Hepatocyte (in vitro differentiated cells): Measurements from ENCODE around the gene LIMS1. TPM values are rescaled to one million over a fixed set of nuclear protein-coding genes. Genes with fewer than 3 reads are reported as not detected.

Experiments used
- DNase-seq: peaks from one replicate; pipeline ENCODE4 v3.0.0-alpha.2; 2016; ENCODE audit warnings: low spot score
- H2AFZ ChIP-seq: fragments of 200-600 bp; sonication (generic); 2 replicates; pipeline ENCODE4 v1.6.0; 2016; ENCODE audit warnings: antibody characterized with exemption, mild to moderate bottlenecking
- H3K27ac ChIP-seq: fragments of 200-600 bp; sonication (generic); 2 replicates; pipeline ENCODE4 v1.5.1; 2016; ENCODE audit warnings: mild to moderate bottlenecking
- H3K27me3 ChIP-seq: fragments of 200-600 bp; sonication (generic); 2 replicates; pipeline ENCODE4 v1.6.1; 2016
- H3K36me3 ChIP-seq: fragments of 200-600 bp; sonication (generic); replicated peaks from 2 replicates; pipeline ENCODE4 v1.5.1; 2016; ENCODE audit warnings: low read depth; ENCODE audit not compliant: insufficient read depth
- H3K4me1 ChIP-seq: fragments of 200-600 bp; sonication (generic); 2 replicates; pipeline ENCODE4 v1.5.1; 2016; ENCODE audit warnings: mild to moderate bottlenecking, moderate library complexity; ENCODE audit not compliant: insufficient read depth
- H3K4me2 ChIP-seq: fragments of 200-600 bp; sonication (generic); 2 replicates; pipeline ENCODE4 v1.6.0; 2016
- H3K4me3 ChIP-seq: fragments of 200-600 bp; sonication (generic); 2 replicates; pipeline ENCODE4 v1.5.1; 2016; ENCODE audit warnings: mild to moderate bottlenecking
- H3K79me2 ChIP-seq: fragments of 200-600 bp; sonication (generic); 2 replicates; pipeline ENCODE4 v1.6.0; 2017; ENCODE audit warnings: mild to moderate bottlenecking
- H3K9me2 ChIP-seq: fragments of 200-600 bp; sonication (generic); replicated peaks from 2 replicates; pipeline ENCODE4 v1.6.0; 2017; ENCODE audit warnings: mild to moderate bottlenecking; ENCODE audit not compliant: insufficient read depth
- H3K9me3 ChIP-seq: fragments of 200-600 bp; sonication (generic); 2 replicates; pipeline ENCODE4 v1.5.1; 2016; ENCODE audit warnings: low read depth, mild to moderate bottlenecking
- H4K20me1 ChIP-seq: fragments of 200-600 bp; sonication (generic); 2 replicates; pipeline ENCODE4 v1.6.0; 2016; ENCODE audit warnings: mild to moderate bottlenecking; ENCODE audit not compliant: insufficient read depth, poor library complexity, severe bottlenecking
- EZH2 ChIP-seq: fragments of 200-600 bp; sonication (generic); IDR thresholded peaks from 2 replicates; pipeline ENCODE4 v1.6.1; 2016; ENCODE audit warnings: antibody characterized with exemption, mild to moderate bottlenecking, borderline replicate concordance
- EZH2phosphoT487 ChIP-seq: fragments of 200-600 bp; sonication (generic); IDR thresholded peaks from one replicate; pipeline ENCODE4 v1.6.1; 2018; ENCODE audit warnings: antibody characterized with exemption, mild to moderate bottlenecking, low read depth, moderate library complexity; ENCODE audit not compliant: unreplicated experiment, severe bottlenecking
- WGBS: methylation state at CpG from one replicate; pipeline ENCODE4 v1.1.6; 2016; ENCODE audit warnings: low lambda C conversion rate; ENCODE audit errors: missing lambda C conversion rate; 5-methylcytosine and 5-hydroxymethylcytosine counted together
- polyA plus RNA-seq: library from polyadenylated mRNA; unstranded; fragments of >200 nt; fragmentation: Nextera tagmentation; extraction: Ambion mirVana; gene quantifications from 2 replicates; pipeline ENCODE4 v1.2.1, GENCODE V29; 2016
- total RNA-seq: library from RNA; depleted of rRNA; stranded (reverse); fragments of >200 nt; gene quantifications from 2 replicates; pipeline ENCODE4 v1.2.3, GENCODE V29; 2014
- TF ChIP-seq, protein P1 (sequence below): fragments of 200-600 bp; sonication (generic); IDR thresholded peaks from 2 replicates; pipeline ENCODE4 v1.5.1; 2016; ENCODE audit warnings: antibody characterized with exemption, mild to moderate bottlenecking; ENCODE audit not compliant: poor library complexity

LIMS1 gene
- total and polyA plus RNA-seq, 2 experiments from 2014 or later: 40.0 to 102 TPM

DNA sequence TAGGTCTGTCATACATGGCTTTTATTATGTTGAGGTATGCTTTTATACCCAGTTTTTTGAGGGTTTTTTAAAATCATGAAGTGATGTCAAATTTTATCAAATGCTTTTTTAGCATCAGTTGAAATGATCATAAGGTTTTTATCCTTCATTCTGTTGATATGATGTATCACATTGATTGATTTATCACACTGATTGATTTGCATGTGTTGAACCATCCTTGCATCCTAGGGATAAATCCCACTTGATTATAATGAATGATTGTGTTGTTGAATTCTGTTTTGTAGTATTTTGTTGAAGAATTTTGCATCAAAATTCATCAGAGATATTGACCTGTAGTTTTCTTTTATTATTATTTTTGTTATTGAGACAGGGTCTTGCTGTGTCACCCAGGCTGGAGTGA is 68.2 kb downstream of the LIMS1 start:
- DNase-seq: no peak
- Histone ChIP-seq H3K36me3 (no peaks in the 10 kb centered on the region), H3K4me3 (no peak overlapping the region), H3K4me1 (no peaks in the 10 kb centered on the region), H3K27ac (no peak overlapping the region), H3K79me2 (peaks cover 84% of the 10 kb centered on the region), H3K4me2 (no peak overlapping the region), H2AFZ (no peak overlapping the region), H3K27me3 (no peaks in the 10 kb centered on the region), H4K20me1 (no peaks in the 10 kb centered on the region), H3K9me3 (no peaks in the 10 kb centered on the region), H3K9me2 (no peaks in the 10 kb centered on the region)
- TF ChIP-seq, protein P1, sequence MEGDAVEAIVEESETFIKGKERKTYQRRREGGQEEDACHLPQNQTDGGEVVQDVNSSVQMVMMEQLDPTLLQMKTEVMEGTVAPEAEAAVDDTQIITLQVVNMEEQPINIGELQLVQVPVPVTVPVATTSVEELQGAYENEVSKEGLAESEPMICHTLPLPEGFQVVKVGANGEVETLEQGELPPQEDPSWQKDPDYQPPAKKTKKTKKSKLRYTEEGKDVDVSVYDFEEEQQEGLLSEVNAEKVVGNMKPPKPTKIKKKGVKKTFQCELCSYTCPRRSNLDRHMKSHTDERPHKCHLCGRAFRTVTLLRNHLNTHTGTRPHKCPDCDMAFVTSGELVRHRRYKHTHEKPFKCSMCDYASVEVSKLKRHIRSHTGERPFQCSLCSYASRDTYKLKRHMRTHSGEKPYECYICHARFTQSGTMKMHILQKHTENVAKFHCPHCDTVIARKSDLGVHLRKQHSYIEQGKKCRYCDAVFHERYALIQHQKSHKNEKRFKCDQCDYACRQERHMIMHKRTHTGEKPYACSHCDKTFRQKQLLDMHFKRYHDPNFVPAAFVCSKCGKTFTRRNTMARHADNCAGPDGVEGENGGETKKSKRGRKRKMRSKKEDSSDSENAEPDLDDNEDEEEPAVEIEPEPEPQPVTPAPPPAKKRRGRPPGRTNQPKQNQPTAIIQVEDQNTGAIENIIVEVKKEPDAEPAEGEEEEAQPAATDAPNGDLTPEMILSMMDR: no peak
- TF ChIP-seq EZH2phosphoT487 (no peak), EZH2 (no peak)

DNA sequence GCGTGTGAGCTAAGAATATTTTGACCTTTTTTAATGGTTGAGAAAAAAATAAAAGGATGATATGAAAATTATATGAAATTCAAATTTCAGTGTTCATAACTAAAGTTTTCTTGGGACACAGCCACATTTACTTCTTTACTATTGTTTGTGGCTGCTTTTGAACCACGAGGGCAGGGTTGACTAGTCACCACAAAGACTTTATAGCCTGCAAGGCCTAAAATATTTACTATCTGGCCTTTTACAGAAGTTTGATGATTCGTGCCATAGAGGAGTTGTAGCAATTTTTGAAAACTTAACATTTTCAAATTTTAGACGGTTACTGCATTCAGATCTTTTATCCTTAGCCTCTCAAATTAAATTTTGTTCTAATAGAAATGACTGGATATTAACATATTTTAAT is 69.9 kb downstream of the LIMS1 start:
- H3K9me3 ChIP-seq: no peaks in the 10 kb centered on the region
- TF ChIP-seq EZH2 (no peak), EZH2phosphoT487 (no peak)
- TF ChIP-seq, protein P1: no peak
- no peak overlapping the region for H2AFZ ChIP-seq
- no peaks in the 10 kb centered on the region for H3K9me2 ChIP-seq
- H3K27ac ChIP-seq: no peak overlapping the region
- peaks cover 3% of the 10 kb centered on the region for H4K20me1 ChIP-seq
- H3K4me3 ChIP-seq: no peak overlapping the region
- WGBS: 82% methylated on average over 4 of the region's 4 CpGs
- H3K27me3 ChIP-seq: no peaks in the 10 kb centered on the region
- no peaks in the 10 kb centered on the region for H3K4me1 ChIP-seq
- H3K79me2 ChIP-seq: peaks cover 85% of the 10 kb centered on the region
- DNase-seq: no peak
- H3K36me3 ChIP-seq: no peaks in the 10 kb centered on the region
- H3K4me2 ChIP-seq: no peak overlapping the region

DNA sequence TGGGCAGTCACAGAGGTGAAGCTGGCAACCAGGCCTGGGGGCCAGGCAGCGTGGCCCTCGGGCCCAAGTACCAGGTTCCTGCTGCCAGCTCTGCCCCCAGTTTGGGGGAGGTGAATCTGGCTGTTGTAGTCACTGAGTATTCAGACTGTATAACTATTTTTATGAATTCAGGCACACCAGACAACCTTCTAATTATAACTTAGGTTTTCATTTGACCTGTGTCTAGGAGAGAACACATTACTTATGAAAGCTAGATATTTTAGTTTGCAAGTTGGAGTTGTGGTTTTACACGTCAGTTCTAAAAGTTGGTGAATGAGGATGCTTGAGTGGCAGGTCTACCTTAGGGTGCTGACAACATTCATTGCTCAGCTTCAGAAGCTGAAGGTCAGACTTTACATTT is 71.7 kb downstream of the LIMS1 start:
- WGBS: 96% methylated on average over 3 of the region's 3 CpGs
- H3K79me2 ChIP-seq: peaks cover 88% of the 10 kb centered on the region

More for the DNA sequence above, 71.7 kb downstream of the LIMS1 start:
- Histone ChIP-seq H3K36me3 (no peaks in the 10 kb centered on the region), H4K20me1 (peaks cover 3% of the 10 kb centered on the region), H3K4me2 (no peak overlapping the region), H3K9me3 (no peaks in the 10 kb centered on the region), H3K4me1 (no peaks in the 10 kb centered on the region), H3K27me3 (no peaks in the 10 kb centered on the region), H3K4me3 (no peak overlapping the region), H3K9me2 (no peaks in the 10 kb centered on the region), H2AFZ (no peak overlapping the region), H3K27ac (no peak overlapping the region)
- DNase-seq: no peak
- TF ChIP-seq EZH2phosphoT487: no peak
- TF ChIP-seq EZH2: no peak
- TF ChIP-seq, protein P1: no peak
